Panc1 (cell line): ENCODE results near the gene MSANTD1.

Experiments used
- POLR2AphosphoS5 ChIP-seq: IDR thresholded peaks from 2 replicates; pipeline ENCODE4 v1.6.1; 2012; ENCODE audit warnings: mild to moderate bottlenecking, low read depth, low read length, moderate library complexity
- TF ChIP-seq, protein P1 (sequence below): fragments of 450-650 bp; IDR thresholded peaks from 2 replicates; pipeline ENCODE4 v1.5.1; 2017; ENCODE audit warnings: mild to moderate bottlenecking

GRCh38 chr4:3229964-3230363 is 19.0 kb upstream of the MSANTD1 start:
- no peak for TF ChIP-seq POLR2AphosphoS5
- TF ChIP-seq, protein P1, sequence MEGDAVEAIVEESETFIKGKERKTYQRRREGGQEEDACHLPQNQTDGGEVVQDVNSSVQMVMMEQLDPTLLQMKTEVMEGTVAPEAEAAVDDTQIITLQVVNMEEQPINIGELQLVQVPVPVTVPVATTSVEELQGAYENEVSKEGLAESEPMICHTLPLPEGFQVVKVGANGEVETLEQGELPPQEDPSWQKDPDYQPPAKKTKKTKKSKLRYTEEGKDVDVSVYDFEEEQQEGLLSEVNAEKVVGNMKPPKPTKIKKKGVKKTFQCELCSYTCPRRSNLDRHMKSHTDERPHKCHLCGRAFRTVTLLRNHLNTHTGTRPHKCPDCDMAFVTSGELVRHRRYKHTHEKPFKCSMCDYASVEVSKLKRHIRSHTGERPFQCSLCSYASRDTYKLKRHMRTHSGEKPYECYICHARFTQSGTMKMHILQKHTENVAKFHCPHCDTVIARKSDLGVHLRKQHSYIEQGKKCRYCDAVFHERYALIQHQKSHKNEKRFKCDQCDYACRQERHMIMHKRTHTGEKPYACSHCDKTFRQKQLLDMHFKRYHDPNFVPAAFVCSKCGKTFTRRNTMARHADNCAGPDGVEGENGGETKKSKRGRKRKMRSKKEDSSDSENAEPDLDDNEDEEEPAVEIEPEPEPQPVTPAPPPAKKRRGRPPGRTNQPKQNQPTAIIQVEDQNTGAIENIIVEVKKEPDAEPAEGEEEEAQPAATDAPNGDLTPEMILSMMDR = no peak
